ENCODE data around the gene CD38. TPM values are rescaled to one million over a fixed set of nuclear protein-coding genes. Genes with fewer than 3 reads are reported as not detected.

The CD38 gene
- total RNA-seq, 1 experiment from 2014 or later, result not detected

GRCh38 chr4:15742637-15743036 lies 35.5 kb upstream of the CD38 start:
- H3K27ac ChIP-seq (ENCODE audit: low read depth, low read length), result no peak overlapping the region
- no peaks in the 10 kb centered on the region for H3K9me2 ChIP-seq (ENCODE audit: insufficient read depth)
- POLR2A ChIA-PET, result no interaction called here
- H4K20me1 ChIP-seq (ENCODE audit: insufficient read depth), result no peaks in the 10 kb centered on the region
- H3K9me3 ChIP-seq (ENCODE audit: control insufficient read depth in 1 of 2, insufficient read depth in 1 of 2, low read depth in 1 of 2, low read length in 2 of 2), result no peaks in the 10 kb centered on the region
- H3K4me1 ChIP-seq (ENCODE audit: control insufficient read depth in 1 of 2, insufficient read depth in 2 of 2, low read length in 2 of 2), result no peaks in the 10 kb centered on the region
- BruUV-seq (replicated peaks), result no TSS peak
- no peaks in the 10 kb centered on the region for H3K36me3 ChIP-seq (ENCODE audit: control insufficient read depth in 1 of 2, insufficient read depth in 2 of 2, low read length in 2 of 2)
- no peak overlapping the region for H3K4me3 ChIP-seq (replicated peaks in 1 of 2; ENCODE audit: low read depth in 1 of 2, low read length in 2 of 2)
- TF ChIP-seq SP1 (IDR thresholded peaks at IDR 0.05; ENCODE audit: low read depth), result no peak
- TF ChIP-seq, protein P1, sequence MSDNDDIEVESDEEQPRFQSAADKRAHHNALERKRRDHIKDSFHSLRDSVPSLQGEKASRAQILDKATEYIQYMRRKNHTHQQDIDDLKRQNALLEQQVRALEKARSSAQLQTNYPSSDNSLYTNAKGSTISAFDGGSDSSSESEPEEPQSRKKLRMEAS (IDR thresholded peaks at IDR 0.05), result no peak
- TF ChIP-seq SIN3A (IDR thresholded peaks at IDR 0.05; ENCODE audit: low read depth), result no peak
- TF ChIP-seq EGR1 (IDR thresholded peaks at IDR 0.05; ENCODE audit: low read depth), result no peak
- no peak for TF ChIP-seq REST (IDR thresholded peaks at IDR 0.05; ENCODE audit: low read depth)
- no peak for TF ChIP-seq TCF7L2 (IDR thresholded peaks at IDR 0.05; ENCODE audit: borderline replicate concordance, extremely low read depth, insufficient read depth, insufficient read length)
- TF ChIP-seq JUND (IDR thresholded peaks at IDR 0.05), result no peak
- no peak for TF ChIP-seq RAD21 (IDR thresholded peaks at IDR 0.05; ENCODE audit: low read depth)
- TF ChIP-seq ATF3 (IDR thresholded peaks at IDR 0.05), result no peak
- no peak for TF ChIP-seq POLR2AphosphoS5 (IDR thresholded peaks at IDR 0.05; ENCODE audit: low read depth, low read length)
- no peak for TF ChIP-seq CTCF (IDR thresholded peaks at IDR 0.05 in 2 of 3, conservative IDR thresholded peaks at IDR 0.05 in 1 of 3; ENCODE audit: borderline replicate concordance in 1 of 3, insufficient read depth in 1 of 3, low read depth in 2 of 3, low read length in 2 of 3)
- no peak for TF ChIP-seq ZNF274 (IDR thresholded peaks at IDR 0.05; ENCODE audit: low read depth, low read length)
- no peak for TF ChIP-seq EZH2phosphoT487 (IDR thresholded peaks at IDR 0.05; ENCODE audit: borderline replicate concordance)
- no peak for TF ChIP-seq SRF (IDR thresholded peaks at IDR 0.05; ENCODE audit: low read depth)
- no peak for TF ChIP-seq EZH2 (IDR thresholded peaks at IDR 0.05)
- TF ChIP-seq POLR2A (IDR thresholded peaks at IDR 0.05; ENCODE audit: borderline replicate concordance, extremely low read depth, insufficient read depth, insufficient read length), result no peak
- no peak for TF ChIP-seq FOSL1 (IDR thresholded peaks at IDR 0.05; ENCODE audit: low read depth)
- TF ChIP-seq ZBTB33 (IDR thresholded peaks at IDR 0.05; ENCODE audit: extremely low read depth, insufficient replicate concordance, low read length), result no peak
- TF ChIP-seq ZFX (IDR thresholded peaks at IDR 0.05), result no peak
- TF ChIP-seq CBX3 (IDR thresholded peaks at IDR 0.05; ENCODE audit: low read depth), result no peak
- no peak overlapping the region for H3K9ac ChIP-seq (ENCODE audit: low read length)
- CTCF ChIA-PET, result no interaction called here
- H3K27me3 ChIP-seq (ENCODE audit: insufficient read depth, low read length), result no peaks in the 10 kb centered on the region
- no peak overlapping the region for H3K4me2 ChIP-seq (ENCODE audit: low read length)
- DNase-seq (ENCODE audit: low read depth, low spot score) (no peak), ATAC-seq (no peak)
- RAD21 ChIA-PET (ENCODE audit: low non-redundant PET in 1 of 2, low total read pairs in 2 of 2, uncharacterized antibody in 2 of 2, unreplicated experiment in 2 of 2), result no interaction called here
- intact Hi-C loops (cut with micrococcal nuclease), result no loop called here
- H3K79me2 ChIP-seq (ENCODE audit: insufficient read depth, low read length), result no peaks in the 10 kb centered on the region
- H2AFZ ChIP-seq (ENCODE audit: low read depth, low read length, poor library complexity, severe bottlenecking), result no peak overlapping the region

Measured in HCT116 (cell line).